GM18868 (cell line): Measurements from ENCODE around the gene CFAP54.
"Not testable (repeated sequence)": the region's sequence is repeated elsewhere in the genome, so short reads cannot be mapped to it uniquely, and the experiment has no call there.

ENCODE experiments used
- ATAC-seq: cut with Tn5 transposase; IDR thresholded peaks from one replicate; pipeline ENCODE4 v1.9.1; 2021; ENCODE audit warnings: mild to moderate bottlenecking, moderate library complexity; ENCODE audit not compliant: unreplicated experiment

CFAP54 gene

GRCh38 chr12:96514328-96514727, 25.0 kb downstream of the CFAP54 start:
- ATAC-seq = peak; percentile 83

DNA sequence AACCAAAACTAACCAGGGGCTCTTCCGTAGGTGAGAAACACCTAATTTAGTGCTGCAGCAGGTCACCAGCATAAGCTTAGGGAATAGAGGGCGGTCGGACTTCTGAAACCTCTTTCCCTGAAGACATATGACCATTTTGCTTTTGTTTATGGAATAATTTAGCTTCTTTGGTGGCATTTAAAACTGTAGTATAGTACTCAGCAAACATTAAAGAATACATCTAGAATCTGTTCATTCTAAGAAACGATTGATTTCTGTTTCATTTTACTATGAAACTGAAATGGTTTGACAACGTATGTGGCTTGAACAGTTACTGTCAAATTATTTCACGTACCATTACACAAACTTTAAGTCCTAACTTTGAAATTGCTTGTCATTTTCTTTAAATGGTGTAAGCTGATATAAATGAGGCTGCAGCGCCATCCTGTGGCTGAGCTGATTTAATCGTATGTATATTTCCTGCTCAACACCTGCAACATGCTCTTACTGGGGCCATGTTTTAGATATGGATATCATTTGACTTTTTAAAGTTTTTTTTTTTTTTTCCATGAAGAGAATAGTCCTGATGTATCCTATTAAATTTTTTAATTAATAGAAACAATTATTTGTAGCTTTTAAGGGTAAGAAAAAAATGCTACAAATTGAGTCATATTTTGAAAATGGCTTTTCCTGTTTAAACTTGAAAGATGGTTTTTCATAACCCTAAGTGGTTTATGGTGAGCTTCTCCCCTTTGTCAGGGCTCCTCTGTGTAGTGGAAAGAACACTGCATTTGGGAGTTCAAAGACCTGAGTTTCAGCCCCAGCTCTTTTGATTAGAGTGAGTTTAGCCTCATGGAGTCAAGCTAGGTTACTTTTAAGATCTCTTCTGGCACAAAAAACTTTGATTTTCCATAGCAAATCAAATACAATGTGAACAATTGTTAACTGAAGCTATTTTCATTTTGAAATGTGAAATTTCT, 27.4 kb downstream of the CFAP54 start:
- peak; percentile 62 for ATAC-seq

GRCh38 chr12:96520767-96521166, 31.4 kb downstream of the CFAP54 start:
- no peak for ATAC-seq

GRCh38 chr12:96521895-96522682, 32.7 kb downstream of the CFAP54 start:
- ATAC-seq = no peak

- ATAC-seq = no peak
These were observed 33.3 kb downstream of the CFAP54 start for GRCh38 chr12:96522690-96523089.

DNA sequence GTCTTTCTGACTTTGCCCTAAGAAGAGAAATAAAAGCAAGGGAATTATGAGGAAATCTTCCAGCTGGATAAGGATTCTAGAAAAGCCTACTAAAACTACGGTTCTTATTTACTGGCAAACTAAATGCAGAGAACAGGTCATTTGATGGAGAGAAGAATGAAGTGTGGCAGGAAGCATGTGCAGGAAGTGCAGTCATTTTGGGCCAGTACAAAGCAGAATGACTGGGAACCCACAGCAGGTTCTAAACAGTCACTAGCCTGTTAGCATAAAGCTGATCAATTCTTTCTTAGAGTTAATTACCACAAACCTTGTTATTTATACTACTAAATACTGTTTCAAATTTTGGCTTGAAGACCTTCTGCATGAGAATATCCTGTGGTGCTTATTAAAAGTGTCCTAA, 36.7 kb downstream of the CFAP54 start:
- ATAC-seq = no peak

DNA sequence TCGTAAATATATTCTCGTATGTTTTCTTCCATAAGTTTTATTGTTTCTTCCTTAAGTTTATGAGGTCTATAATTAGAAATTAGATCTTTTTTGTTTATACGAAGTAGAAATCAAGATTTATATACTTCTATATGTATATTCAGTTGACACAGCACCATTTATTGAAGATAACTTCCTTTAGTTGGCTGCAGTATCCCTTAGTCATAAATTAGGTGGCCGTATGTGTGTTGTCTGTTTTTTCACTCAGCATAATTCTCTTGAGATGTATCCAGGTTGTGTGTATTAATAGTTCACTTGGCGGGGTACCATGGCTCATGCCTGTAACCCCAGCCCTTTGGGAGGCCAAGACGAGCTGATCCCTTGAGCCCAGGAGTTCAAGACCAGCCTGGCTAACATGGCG, 40.5 kb downstream of the CFAP54 start:
- no peak for ATAC-seq

DNA sequence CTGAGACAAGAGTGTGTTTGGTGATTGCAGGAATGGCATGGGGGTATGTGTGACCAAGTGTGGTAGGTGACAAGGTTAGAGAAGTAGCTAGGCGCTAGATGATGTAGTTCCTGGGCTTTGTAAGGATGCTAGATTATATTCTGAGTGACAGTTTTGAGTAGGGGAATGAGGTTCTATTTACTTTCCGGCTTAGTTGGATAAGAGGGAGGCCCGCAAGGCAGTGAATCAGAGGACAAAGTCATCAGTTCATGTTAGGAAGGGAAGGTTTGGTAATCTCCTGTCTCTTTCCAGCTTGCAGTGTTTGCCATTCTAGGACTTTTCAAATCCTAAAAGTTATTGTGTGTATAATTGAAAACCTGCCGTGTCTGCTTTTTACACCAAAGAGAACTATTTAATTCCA, 45.0 kb downstream of the CFAP54 start:
- no peak for ATAC-seq

DNA sequence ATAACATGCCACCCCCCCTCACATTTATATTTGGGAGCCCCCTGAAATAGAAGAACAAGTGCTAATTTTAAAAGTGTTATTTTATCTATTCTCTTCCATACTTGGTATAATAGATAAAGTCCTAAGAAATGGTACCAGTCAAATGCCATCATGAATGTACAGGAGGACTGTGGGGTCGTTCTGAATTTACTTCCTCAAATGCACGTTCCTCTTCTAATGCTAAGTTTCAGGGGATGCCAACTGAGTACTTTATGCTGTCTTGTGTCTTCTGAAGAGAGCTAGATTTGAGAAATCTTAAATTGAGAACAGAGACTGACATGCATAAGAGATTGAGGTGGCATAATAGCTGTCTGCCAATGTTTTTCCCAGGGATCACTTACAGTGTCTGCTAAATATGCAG, 59.0 kb downstream of the CFAP54 start:
- no peak for ATAC-seq

DNA sequence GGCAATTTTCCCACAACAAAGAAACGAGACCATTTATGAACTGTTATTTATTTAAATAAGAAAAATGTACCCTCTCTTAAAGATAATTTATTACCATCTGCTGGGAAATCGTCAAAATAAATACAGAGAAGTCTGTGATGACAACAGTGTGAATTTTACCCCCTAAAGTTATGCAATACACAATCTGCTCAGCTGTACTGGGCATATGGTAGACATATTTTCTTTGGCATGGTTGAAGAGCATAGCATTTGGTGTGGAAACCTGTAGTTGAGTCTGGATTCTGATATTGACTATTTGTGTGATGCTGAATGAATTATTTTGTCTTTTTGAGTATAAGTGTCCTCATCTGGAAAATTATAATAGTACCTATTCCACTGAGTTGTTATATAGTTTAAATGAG, 60.0 kb downstream of the CFAP54 start:
- no peak for ATAC-seq

- peak; percentile 26 for ATAC-seq
These were observed 81.2 kb downstream of the CFAP54 start for GRCh38 chr12:96570579-96570978.

- ATAC-seq = peak; percentile 88
These were observed 81.9 kb downstream of the CFAP54 start for GRCh38 chr12:96571101-96571862.

GRCh38 chr12:96578526-96579125, 89.2 kb downstream of the CFAP54 start:
- ATAC-seq = peak; percentile 97

GRCh38 chr12:96585977-96586376, 96.6 kb downstream of the CFAP54 start:
- ATAC-seq = no peak

- ATAC-seq = no peak
These were observed 98.3 kb downstream of the CFAP54 start for GRCh38 chr12:96587691-96588090.

GRCh38 chr12:96590970-96591369, 101.6 kb downstream of the CFAP54 start:
- ATAC-seq = no peak

DNA sequence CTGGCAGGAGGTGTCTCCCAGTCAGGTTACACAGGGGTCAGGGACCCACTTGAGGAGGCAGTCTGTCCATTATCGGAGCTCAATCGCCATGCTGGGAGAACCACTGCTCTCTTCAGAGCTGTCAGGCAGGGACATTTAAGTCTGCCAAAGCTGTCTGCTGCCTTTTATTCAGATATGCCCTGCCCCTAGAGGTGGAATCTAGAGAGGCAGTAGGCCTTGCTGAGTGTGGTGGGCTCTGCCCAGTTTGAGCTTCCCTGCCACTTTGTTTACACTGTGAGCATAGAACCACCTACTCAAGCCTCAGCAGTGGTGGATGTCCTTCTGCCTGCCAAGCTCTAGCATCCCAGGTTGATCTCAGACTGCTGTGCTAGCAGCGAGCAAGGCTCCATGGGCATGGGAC, 115.0 kb downstream of the CFAP54 start:
- not testable (repeated sequence) for ATAC-seq

DNA sequence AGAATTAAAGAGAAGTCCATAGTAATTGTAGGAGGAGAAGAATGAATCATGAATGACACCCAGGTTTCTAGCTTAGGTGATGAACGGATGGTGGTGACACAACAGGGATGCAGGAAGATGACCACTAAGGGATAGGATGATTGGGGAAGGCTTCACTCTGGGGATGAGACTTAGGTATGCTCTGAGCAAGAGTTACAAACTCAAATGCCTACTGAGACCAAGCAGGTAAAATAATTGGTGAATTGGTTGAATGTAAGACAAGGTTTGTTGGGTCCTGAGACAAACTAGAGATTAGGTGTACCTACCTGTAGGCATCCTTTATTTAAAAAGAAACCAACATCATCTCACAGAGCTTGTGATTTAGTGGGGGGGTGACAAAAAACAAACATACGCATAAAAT, 116.3 kb downstream of the CFAP54 start:
- no peak for ATAC-seq

DNA sequence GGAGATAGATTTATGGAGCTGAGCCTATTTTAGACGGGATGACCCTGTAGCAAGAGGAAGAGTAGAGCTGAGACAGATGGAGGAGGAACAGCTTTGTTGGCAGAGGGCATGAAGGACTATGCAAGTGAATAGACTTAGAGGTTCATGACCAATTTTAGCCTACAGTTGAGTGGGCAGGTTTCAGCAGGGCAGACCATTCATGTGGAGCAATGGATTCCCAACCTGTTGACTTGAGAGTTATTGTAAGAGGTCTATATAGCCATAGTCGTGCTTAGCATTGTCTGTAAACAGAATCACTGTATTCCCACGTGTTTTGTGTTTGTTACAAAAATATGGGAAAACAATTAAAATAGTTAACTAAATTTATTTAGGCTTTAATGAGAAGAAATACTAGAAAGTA, 116.8 kb downstream of the CFAP54 start:
- ATAC-seq = no peak

DNA sequence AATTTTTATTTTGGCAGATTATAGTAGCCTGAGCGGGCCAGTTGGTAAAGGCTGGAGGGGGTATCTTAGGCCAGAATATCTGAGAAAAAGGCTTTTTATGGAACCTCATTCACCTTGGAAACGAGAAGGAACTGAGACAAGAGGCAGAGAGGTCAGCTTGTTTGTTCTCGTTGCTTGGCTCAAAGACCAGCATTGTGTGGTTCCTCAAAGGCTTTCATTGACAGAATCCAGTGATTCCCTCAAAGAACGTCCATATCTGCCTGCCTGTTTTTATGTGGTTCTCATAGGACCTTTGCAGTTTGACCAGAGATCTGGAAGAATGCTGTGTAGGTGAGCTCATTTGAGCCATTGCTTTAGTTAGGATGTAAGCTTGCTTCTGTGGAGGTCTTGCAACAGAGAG, 117.3 kb downstream of the CFAP54 start:
- no peak for ATAC-seq

DNA sequence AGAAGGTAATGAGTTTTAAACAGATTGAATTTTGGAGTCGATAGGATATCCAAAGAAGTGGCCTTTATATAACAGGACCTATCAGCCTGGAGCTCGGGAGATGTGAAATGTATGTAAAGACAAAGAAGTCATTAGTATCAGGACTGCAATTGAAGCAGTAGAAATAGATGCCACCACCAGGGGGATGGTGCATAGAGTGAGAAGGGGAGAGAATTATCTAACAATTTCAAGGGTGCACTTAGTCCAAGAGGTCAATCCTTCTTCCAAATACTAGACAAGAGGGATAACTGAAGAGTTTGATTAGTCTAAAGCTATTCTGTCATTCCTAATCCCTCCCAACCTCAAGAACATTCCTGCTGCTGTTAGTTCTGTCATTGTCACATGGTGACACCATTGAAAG, 127.8 kb downstream of the CFAP54 start:
- no peak for ATAC-seq
